ENCODE results near the gene IQSEC3.
A peak's percentile ranks its signal among the peaks of the same experiment; 100 is the strongest.

Gene IQSEC3

DNA sequence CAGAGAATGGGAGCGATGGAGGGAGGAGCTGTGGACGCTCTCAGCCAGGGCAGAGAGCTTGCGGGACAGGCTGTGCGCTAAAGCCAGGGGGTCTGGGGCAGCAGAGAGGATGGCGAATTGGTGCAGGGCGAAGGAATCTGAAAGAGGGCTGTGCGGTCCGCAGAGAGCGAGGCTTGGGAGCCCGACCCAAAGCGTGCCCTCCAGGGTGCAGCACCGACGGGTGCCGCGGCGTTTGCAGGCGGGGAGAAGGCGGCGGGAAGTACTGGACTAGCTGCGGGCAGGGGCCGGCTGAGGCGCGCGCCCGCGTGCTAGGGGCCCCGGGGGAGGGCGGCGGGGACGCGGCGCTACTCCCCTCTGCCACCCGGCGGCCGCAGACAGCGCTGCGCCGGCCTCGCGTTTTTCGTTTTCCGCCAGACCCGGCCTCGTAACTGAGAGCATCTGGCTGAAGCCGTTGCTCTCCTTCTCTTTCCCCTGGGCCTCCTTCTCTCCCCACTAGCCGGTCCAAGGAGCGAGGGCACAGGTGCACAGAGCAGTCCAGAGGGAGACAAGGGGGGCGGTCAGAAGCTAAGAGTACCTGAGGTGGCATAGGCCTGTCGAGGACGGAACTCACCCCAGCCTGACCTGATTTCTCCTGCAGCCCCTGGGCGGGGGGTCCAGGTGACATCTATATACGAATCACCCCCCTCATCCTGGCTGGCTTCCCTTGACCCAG lies 122.5 kb downstream of the IQSEC3 start:
- WGBS, 2 donors (ENCODE audit: extremely low coverage in 2 of 2, insufficient read length in 2 of 2, insufficient replicate concordance in 1 of 2), result no CpG with 5 or more reads among the region's 52 CpGs
- peak; percentile 54 for DNase-seq (ENCODE audit: low spot score)

DNA sequence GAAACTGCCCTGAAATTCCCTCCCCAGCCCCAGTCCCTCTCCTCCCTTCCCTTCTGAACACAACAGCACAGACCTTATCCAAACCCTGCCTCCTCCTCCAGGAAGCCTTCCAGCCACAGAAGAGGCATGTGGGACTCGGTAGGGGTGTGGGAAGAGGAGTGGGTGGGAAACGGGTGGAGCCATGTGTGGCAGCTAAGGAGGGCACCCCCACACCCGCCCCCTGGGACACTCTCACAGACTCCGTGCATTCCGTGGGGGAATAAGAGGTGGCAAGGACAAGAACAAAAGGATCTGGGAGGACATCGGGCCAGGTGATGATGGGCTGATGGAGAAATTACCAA lies 123.0 kb downstream of the IQSEC3 start:
- DNase-seq (ENCODE audit: low spot score), result no peak
- Histone ChIP-seq H4K91ac (ENCODE audit: low read depth, low read length, poor library complexity) (no peak overlapping the region), H3K4ac (ENCODE audit: low read length) (no peak overlapping the region), H3K4me1 (ENCODE audit: control insufficient read depth in 2 of 2, insufficient read depth in 1 of 2, low read depth in 1 of 2, low read length in 2 of 2) (peaks cover 2 to 6% of the 10 kb centered on the region in 2 donors), H3K23ac (ENCODE audit: low read depth, low read length, poor library complexity) (peak overlapping the region; percentile 10), H3K79me1 (ENCODE audit: low read depth, low read length) (no peaks in the 10 kb centered on the region), H3K4me2 (ENCODE audit: insufficient read depth, low read length, poor library complexity, severe bottlenecking) (no peak overlapping the region), H3K9ac (ENCODE audit: low read depth, low read length, poor library complexity) (no peak overlapping the region), H4K8ac (ENCODE audit: low read depth, low read length) (peak overlapping the region; percentile 90), H3K27me3 (ENCODE audit: control insufficient read depth in 3 of 3, insufficient read depth in 3 of 3, low read depth in 1 of 3, low read length in 3 of 3) (peaks cover 0 to 45% (median 7%) of the 10 kb centered on the region in 3 experiments), H3K9me3 (replicated peaks in 1 of 2; ENCODE audit: control insufficient read depth in 2 of 2, insufficient read depth in 1 of 2, low read depth in 1 of 2, low read length in 2 of 2) (peaks cover 0 to 3% of the 10 kb centered on the region in 2 donors), H2AK5ac (ENCODE audit: low read depth, low read length) (peak overlapping the region; percentile 79), H3K18ac (ENCODE audit: low read length) (peak overlapping the region; percentile 93), H2BK12ac (ENCODE audit: low read length) (peak overlapping the region; percentile 11), H3K27ac (replicated peaks; ENCODE audit: low read length) (no peak overlapping the region), H3K14ac (ENCODE audit: low read length) (no peak overlapping the region), H3K36me3 (replicated peaks in 1 of 2; ENCODE audit: control insufficient read depth in 2 of 2, insufficient read depth in 2 of 2, low read length in 2 of 2) (no peaks in the 10 kb centered on the region), H2BK120ac (ENCODE audit: low read depth, low read length) (no peak overlapping the region), H2AFZ (ENCODE audit: low read length) (no peak overlapping the region), H2BK15ac (ENCODE audit: low read length) (peak overlapping the region; percentile 30), H2BK5ac (ENCODE audit: low read length) (peak overlapping the region; percentile 7), H3K4me3 (ENCODE audit: low read length in 2 of 2) (no peak overlapping the region)
- no CpG with 5 or more reads among the region's 6 CpGs for whole genome bisulfite sequencing, 2 donors (ENCODE audit: extremely low coverage in 2 of 2, insufficient read length in 2 of 2, insufficient replicate concordance in 1 of 2)

More for the DNA sequence above, 122.5 kb downstream of the IQSEC3 start:
- Histone ChIP-seq H3K4me3 (ENCODE audit: low read length in 2 of 2) (peak overlapping the region; percentile 49 to 77), H3K14ac (ENCODE audit: low read length) (no peak overlapping the region), H2BK12ac (ENCODE audit: low read length) (peak overlapping the region; percentile 93), H4K8ac (ENCODE audit: low read depth, low read length) (peak overlapping the region; percentile 90), H3K27me3 (ENCODE audit: control insufficient read depth in 3 of 3, insufficient read depth in 3 of 3, low read depth in 1 of 3, low read length in 3 of 3) (peaks cover 0 to 40% (median 7%) of the 10 kb centered on the region in 3 experiments), H3K9me3 (replicated peaks in 1 of 2; ENCODE audit: control insufficient read depth in 2 of 2, insufficient read depth in 1 of 2, low read depth in 1 of 2, low read length in 2 of 2) (peaks cover 0 to 3% of the 10 kb centered on the region in 2 donors), H2BK15ac (ENCODE audit: low read length) (peak overlapping the region; percentile 65), H3K9ac (ENCODE audit: low read depth, low read length, poor library complexity) (peak overlapping the region; percentile 86), H3K4me2 (ENCODE audit: insufficient read depth, low read length, poor library complexity, severe bottlenecking) (peak overlapping the region; percentile 54), H3K36me3 (replicated peaks in 1 of 2; ENCODE audit: control insufficient read depth in 2 of 2, insufficient read depth in 2 of 2, low read length in 2 of 2) (no peaks in the 10 kb centered on the region), H4K91ac (ENCODE audit: low read depth, low read length, poor library complexity) (no peak overlapping the region), H2BK120ac (ENCODE audit: low read depth, low read length) (no peak overlapping the region), H3K79me1 (ENCODE audit: low read depth, low read length) (no peaks in the 10 kb centered on the region), H2AK5ac (ENCODE audit: low read depth, low read length) (peak overlapping the region; percentile 79), H2AFZ (ENCODE audit: low read length) (peak overlapping the region; percentile 92), H3K27ac (replicated peaks; ENCODE audit: low read length) (no peak overlapping the region), H3K4ac (ENCODE audit: low read length) (no peak overlapping the region), H3K23ac (ENCODE audit: low read depth, low read length, poor library complexity) (peak overlapping the region; percentile 87), H3K4me1 (ENCODE audit: control insufficient read depth in 2 of 2, insufficient read depth in 1 of 2, low read depth in 1 of 2, low read length in 2 of 2) (peaks cover 2 to 6% of the 10 kb centered on the region in 2 donors), H3K18ac (ENCODE audit: low read length) (peak overlapping the region; percentile 93), H2BK5ac (ENCODE audit: low read length) (no peak overlapping the region)

DNA sequence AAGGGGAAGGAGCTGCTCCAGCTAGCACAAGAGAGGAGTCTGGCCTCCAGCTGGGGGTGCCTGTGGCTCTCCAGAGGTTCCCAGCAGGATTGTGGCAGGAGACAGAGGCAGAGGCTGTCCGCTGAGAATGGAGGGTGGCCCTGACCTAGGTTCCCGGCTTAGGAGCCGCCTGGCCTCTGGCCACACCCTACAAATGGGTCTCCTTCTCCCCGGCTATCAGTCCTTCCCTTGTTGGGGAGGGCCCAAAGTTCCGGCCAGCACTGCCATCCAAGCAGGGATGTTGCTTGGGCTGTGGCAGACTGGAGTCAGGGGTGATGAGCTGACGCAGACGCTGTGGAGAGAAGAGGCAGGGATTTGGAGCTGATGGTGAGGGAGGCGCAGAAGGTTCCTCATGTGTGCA lies 124.3 kb downstream of the IQSEC3 start:
- Histone ChIP-seq H3K27ac (replicated peaks; ENCODE audit: low read length) (no peak overlapping the region), H2AK5ac (ENCODE audit: low read depth, low read length) (peak overlapping the region; percentile 65), H2BK15ac (ENCODE audit: low read length) (peak overlapping the region; percentile 42), H3K27me3 (ENCODE audit: control insufficient read depth in 3 of 3, insufficient read depth in 3 of 3, low read depth in 1 of 3, low read length in 3 of 3) (peaks cover 0 to 57% (median 7%) of the 10 kb centered on the region in 3 experiments), H2BK5ac (ENCODE audit: low read length) (peak overlapping the region; percentile 45), H4K91ac (ENCODE audit: low read depth, low read length, poor library complexity) (peak overlapping the region; percentile 28), H2AFZ (ENCODE audit: low read length) (no peak overlapping the region), H4K8ac (ENCODE audit: low read depth, low read length) (no peak overlapping the region), H3K23ac (ENCODE audit: low read depth, low read length, poor library complexity) (peak overlapping the region; percentile 26), H3K4ac (ENCODE audit: low read length) (no peak overlapping the region), H3K18ac (ENCODE audit: low read length) (peak overlapping the region; percentile 74), H3K36me3 (replicated peaks in 1 of 2; ENCODE audit: control insufficient read depth in 2 of 2, insufficient read depth in 2 of 2, low read length in 2 of 2) (no peaks in the 10 kb centered on the region), H3K4me1 (ENCODE audit: control insufficient read depth in 2 of 2, insufficient read depth in 1 of 2, low read depth in 1 of 2, low read length in 2 of 2) (peaks cover 2 to 6% of the 10 kb centered on the region in 2 donors), H3K4me3 (ENCODE audit: low read length in 2 of 2) (no peak overlapping the region), H3K14ac (ENCODE audit: low read length) (no peak overlapping the region), H2BK12ac (ENCODE audit: low read length) (peak overlapping the region; percentile 44), H3K79me1 (ENCODE audit: low read depth, low read length) (no peaks in the 10 kb centered on the region), H2BK120ac (ENCODE audit: low read depth, low read length) (no peak overlapping the region), H3K9me3 (replicated peaks in 1 of 2; ENCODE audit: control insufficient read depth in 2 of 2, insufficient read depth in 1 of 2, low read depth in 1 of 2, low read length in 2 of 2) (peaks cover 0 to 3% of the 10 kb centered on the region in 2 donors), H3K4me2 (ENCODE audit: insufficient read depth, low read length, poor library complexity, severe bottlenecking) (no peak overlapping the region), H3K9ac (ENCODE audit: low read depth, low read length, poor library complexity) (peak overlapping the region; percentile 2)
- no CpG with 5 or more reads among the region's 8 CpGs for WGBS, 2 donors (ENCODE audit: extremely low coverage in 2 of 2, insufficient read length in 2 of 2, insufficient replicate concordance in 1 of 2)
- DNase-seq (ENCODE audit: low spot score), result no peak

DNA sequence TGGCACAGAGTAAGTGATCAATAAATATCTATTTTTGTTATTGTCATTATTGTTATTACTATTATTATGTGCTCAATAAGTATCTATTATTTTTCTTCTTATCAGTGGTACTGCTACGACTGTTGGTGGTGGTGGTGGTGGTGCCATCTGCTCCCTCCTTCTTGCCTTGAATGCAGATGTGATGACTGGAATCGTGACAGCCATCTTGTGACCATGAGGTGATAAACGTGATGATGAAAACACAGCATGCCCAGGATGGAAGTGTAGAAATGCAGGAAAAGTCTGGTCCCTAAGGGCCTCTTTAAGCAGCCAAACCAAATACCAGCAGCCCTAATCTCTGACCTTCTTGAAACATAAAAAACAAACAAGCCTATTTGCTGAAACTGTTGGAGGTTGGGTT lies 125.0 kb downstream of the IQSEC3 start:
- no peak overlapping the region for H3K4me3 ChIP-seq (ENCODE audit: low read length in 2 of 2)
- no peak overlapping the region for H3K4me2 ChIP-seq (ENCODE audit: insufficient read depth, low read length, poor library complexity, severe bottlenecking)
- H3K27ac ChIP-seq (replicated peaks; ENCODE audit: low read length), result no peak overlapping the region
- H2BK15ac ChIP-seq (ENCODE audit: low read length), result no peak overlapping the region
- H3K23ac ChIP-seq (ENCODE audit: low read depth, low read length, poor library complexity), result no peak overlapping the region
- H3K4ac ChIP-seq (ENCODE audit: low read length), result no peak overlapping the region
- H2AFZ ChIP-seq (ENCODE audit: low read length), result no peak overlapping the region
- no peak overlapping the region for H4K91ac ChIP-seq (ENCODE audit: low read depth, low read length, poor library complexity)
- H3K14ac ChIP-seq (ENCODE audit: low read length), result no peak overlapping the region
- WGBS, 2 donors (ENCODE audit: extremely low coverage in 2 of 2, insufficient read length in 2 of 2, insufficient replicate concordance in 1 of 2), result no CpG with 5 or more reads among the region's 3 CpGs
- H2BK5ac ChIP-seq (ENCODE audit: low read length), result no peak overlapping the region
- peaks cover 2 to 6% of the 10 kb centered on the region in 2 donors for H3K4me1 ChIP-seq (ENCODE audit: control insufficient read depth in 2 of 2, insufficient read depth in 1 of 2, low read depth in 1 of 2, low read length in 2 of 2)
- H3K9me3 ChIP-seq (replicated peaks in 1 of 2; ENCODE audit: control insufficient read depth in 2 of 2, insufficient read depth in 1 of 2, low read depth in 1 of 2, low read length in 2 of 2), result peaks cover 0 to 3% of the 10 kb centered on the region in 2 donors
- no peak overlapping the region for H4K8ac ChIP-seq (ENCODE audit: low read depth, low read length)
- H3K27me3 ChIP-seq (ENCODE audit: control insufficient read depth in 3 of 3, insufficient read depth in 3 of 3, low read depth in 1 of 3, low read length in 3 of 3), result peaks cover 0 to 53% (median 7%) of the 10 kb centered on the region in 3 experiments
- H3K79me1 ChIP-seq (ENCODE audit: low read depth, low read length), result no peaks in the 10 kb centered on the region
- no peak overlapping the region for H3K9ac ChIP-seq (ENCODE audit: low read depth, low read length, poor library complexity)
- H2BK12ac ChIP-seq (ENCODE audit: low read length), result no peak overlapping the region
- H2BK120ac ChIP-seq (ENCODE audit: low read depth, low read length), result no peak overlapping the region
- no peaks in the 10 kb centered on the region for H3K36me3 ChIP-seq (replicated peaks in 1 of 2; ENCODE audit: control insufficient read depth in 2 of 2, insufficient read depth in 2 of 2, low read length in 2 of 2)
- DNase-seq (ENCODE audit: low spot score), result no peak
- H2AK5ac ChIP-seq (ENCODE audit: low read depth, low read length), result no peak overlapping the region
- H3K18ac ChIP-seq (ENCODE audit: low read length), result no peak overlapping the region

All from neuronal stem cell (in vitro differentiated cells).